ENCODE data around the gene HRG.

The HRG gene

DNA sequence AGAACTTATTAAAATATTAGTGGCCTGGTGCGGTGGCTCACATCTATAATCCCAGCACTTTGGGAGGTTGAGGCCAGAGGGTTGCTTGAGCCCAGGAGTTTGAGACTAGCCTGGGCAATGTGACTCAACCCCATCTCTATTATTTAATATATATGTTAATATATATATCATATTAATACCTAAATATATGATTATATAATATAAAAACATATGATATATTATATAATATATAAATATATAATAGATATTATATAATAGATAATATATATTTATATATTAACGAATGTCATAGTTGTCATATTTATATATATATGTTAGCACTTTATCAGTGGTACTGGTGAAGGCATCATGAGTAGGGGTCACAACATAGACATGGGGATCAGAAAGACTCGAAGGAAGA, 5.2 kb downstream of the HRG start:
- no peaks in the 10 kb centered on the region for H4K20me1 ChIP-seq (ENCODE audit: insufficient read depth, low read length, poor library complexity, severe bottlenecking)

DNA sequence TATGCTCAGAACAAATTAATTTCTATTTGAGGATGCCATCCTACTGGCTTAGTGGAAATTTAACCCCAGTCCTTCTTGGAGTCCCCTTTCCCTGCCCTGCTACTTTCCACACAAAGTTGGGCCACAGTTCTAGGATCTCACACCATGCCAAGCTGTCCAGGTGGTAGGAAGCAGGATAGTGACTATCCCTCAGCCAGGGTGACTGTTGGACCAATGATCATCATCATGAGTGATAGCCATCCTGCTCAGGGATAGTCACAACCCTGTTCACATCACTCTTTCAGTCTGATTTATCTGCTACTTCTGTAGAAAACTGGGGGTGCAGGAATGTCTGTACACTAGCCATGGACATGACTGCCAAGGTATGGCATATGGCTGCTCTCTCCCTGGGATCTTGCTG, 12.8 kb downstream of the HRG start:
- no peaks in the 10 kb centered on the region for H4K20me1 ChIP-seq (ENCODE audit: insufficient read depth, low read length, poor library complexity, severe bottlenecking)
- H2AFZ ChIP-seq (ENCODE audit: low read length) = no peak overlapping the region
- H3K9me3 ChIP-seq (ENCODE audit: insufficient read depth, low read depth, low read length) = no peaks in the 10 kb centered on the region
- no peak overlapping the region for H3K4me3 ChIP-seq (ENCODE audit: low read length, poor library complexity, severe bottlenecking)
- H3K9me2 ChIP-seq (replicated peaks; ENCODE audit: low read depth, low read length) = no peaks in the 10 kb centered on the region
- H3F3A ChIP-seq (ENCODE audit: low read depth) = no peaks in the 10 kb centered on the region
- H3K4me1 ChIP-seq (ENCODE audit: insufficient read depth, low read length, poor library complexity, severe bottlenecking) = no peaks in the 10 kb centered on the region
- H3K27me3 ChIP-seq (ENCODE audit: insufficient read depth, low read length, poor library complexity, severe bottlenecking) = no peaks in the 10 kb centered on the region
- TF ChIP-seq, protein P1, sequence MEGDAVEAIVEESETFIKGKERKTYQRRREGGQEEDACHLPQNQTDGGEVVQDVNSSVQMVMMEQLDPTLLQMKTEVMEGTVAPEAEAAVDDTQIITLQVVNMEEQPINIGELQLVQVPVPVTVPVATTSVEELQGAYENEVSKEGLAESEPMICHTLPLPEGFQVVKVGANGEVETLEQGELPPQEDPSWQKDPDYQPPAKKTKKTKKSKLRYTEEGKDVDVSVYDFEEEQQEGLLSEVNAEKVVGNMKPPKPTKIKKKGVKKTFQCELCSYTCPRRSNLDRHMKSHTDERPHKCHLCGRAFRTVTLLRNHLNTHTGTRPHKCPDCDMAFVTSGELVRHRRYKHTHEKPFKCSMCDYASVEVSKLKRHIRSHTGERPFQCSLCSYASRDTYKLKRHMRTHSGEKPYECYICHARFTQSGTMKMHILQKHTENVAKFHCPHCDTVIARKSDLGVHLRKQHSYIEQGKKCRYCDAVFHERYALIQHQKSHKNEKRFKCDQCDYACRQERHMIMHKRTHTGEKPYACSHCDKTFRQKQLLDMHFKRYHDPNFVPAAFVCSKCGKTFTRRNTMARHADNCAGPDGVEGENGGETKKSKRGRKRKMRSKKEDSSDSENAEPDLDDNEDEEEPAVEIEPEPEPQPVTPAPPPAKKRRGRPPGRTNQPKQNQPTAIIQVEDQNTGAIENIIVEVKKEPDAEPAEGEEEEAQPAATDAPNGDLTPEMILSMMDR (conservative IDR thresholded peaks at IDR 0.05; ENCODE audit: low read length) = no peak
- no peak for TF ChIP-seq EZH2phosphoT487 (IDR thresholded peaks at IDR 0.05; ENCODE audit: borderline replicate concordance)
- H3K36me3 ChIP-seq (ENCODE audit: insufficient read depth, low read length) = no peaks in the 10 kb centered on the region
- no peak overlapping the region for H3K9ac ChIP-seq (ENCODE audit: low read depth, low read length, poor library complexity, severe bottlenecking)
- H3K4me2 ChIP-seq (ENCODE audit: low read depth, low read length, poor library complexity, severe bottlenecking) = no peak overlapping the region
- no peaks in the 10 kb centered on the region for H3K79me2 ChIP-seq (ENCODE audit: insufficient read depth, low read length)

More for the DNA sequence above, 5.2 kb downstream of the HRG start:
- Histone ChIP-seq H3K9ac (ENCODE audit: low read depth, low read length, poor library complexity, severe bottlenecking) (no peak overlapping the region), H3K4me1 (ENCODE audit: insufficient read depth, low read length, poor library complexity, severe bottlenecking) (no peaks in the 10 kb centered on the region), H3K9me3 (ENCODE audit: insufficient read depth, low read depth, low read length) (no peaks in the 10 kb centered on the region), H3K79me2 (ENCODE audit: insufficient read depth, low read length) (no peaks in the 10 kb centered on the region), H3K4me2 (ENCODE audit: low read depth, low read length, poor library complexity, severe bottlenecking) (no peak overlapping the region), H3K4me3 (ENCODE audit: low read length, poor library complexity, severe bottlenecking) (no peak overlapping the region), H3K36me3 (ENCODE audit: insufficient read depth, low read length) (no peaks in the 10 kb centered on the region), H2AFZ (ENCODE audit: low read length) (no peak overlapping the region), H3F3A (ENCODE audit: low read depth) (no peaks in the 10 kb centered on the region), H3K9me2 (replicated peaks; ENCODE audit: low read depth, low read length) (no peaks in the 10 kb centered on the region), H3K27me3 (ENCODE audit: insufficient read depth, low read length, poor library complexity, severe bottlenecking) (no peaks in the 10 kb centered on the region)
- no peak for TF ChIP-seq EZH2phosphoT487 (IDR thresholded peaks at IDR 0.05; ENCODE audit: borderline replicate concordance)

DNA sequence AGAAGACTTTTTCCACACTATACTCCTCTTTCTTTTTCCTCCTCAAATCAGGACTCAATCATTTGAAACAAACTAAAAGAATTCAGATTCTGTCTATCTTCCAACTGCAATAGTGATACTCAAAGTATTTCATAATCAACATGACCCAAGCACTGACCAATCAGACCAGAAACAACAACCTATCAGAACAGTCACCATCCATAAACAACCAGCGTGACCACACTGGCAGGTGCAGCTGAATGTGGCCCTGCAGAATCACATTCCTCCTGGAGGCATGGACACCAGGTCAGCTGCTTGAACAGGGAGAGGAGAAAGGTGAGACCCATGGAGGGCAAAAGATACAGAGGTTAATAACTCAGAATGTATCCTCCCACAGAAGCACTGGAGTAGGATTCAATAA, 13.3 kb downstream of the HRG start:
- no peaks in the 10 kb centered on the region for H3K9me3 ChIP-seq (ENCODE audit: insufficient read depth, low read depth, low read length)
- H3F3A ChIP-seq (ENCODE audit: low read depth) = no peaks in the 10 kb centered on the region
- H3K4me1 ChIP-seq (ENCODE audit: insufficient read depth, low read length, poor library complexity, severe bottlenecking) = no peaks in the 10 kb centered on the region
- no peak overlapping the region for H2AFZ ChIP-seq (ENCODE audit: low read length)
- no peaks in the 10 kb centered on the region for H3K79me2 ChIP-seq (ENCODE audit: insufficient read depth, low read length)
- H3K4me3 ChIP-seq (ENCODE audit: low read length, poor library complexity, severe bottlenecking) = no peak overlapping the region
- H3K4me2 ChIP-seq (ENCODE audit: low read depth, low read length, poor library complexity, severe bottlenecking) = no peak overlapping the region
- no peaks in the 10 kb centered on the region for H3K36me3 ChIP-seq (ENCODE audit: insufficient read depth, low read length)
- no peaks in the 10 kb centered on the region for H4K20me1 ChIP-seq (ENCODE audit: insufficient read depth, low read length, poor library complexity, severe bottlenecking)
- H3K27me3 ChIP-seq (ENCODE audit: insufficient read depth, low read length, poor library complexity, severe bottlenecking) = no peaks in the 10 kb centered on the region
- H3K9me2 ChIP-seq (replicated peaks; ENCODE audit: low read depth, low read length) = no peaks in the 10 kb centered on the region
- TF ChIP-seq, protein P1 (conservative IDR thresholded peaks at IDR 0.05; ENCODE audit: low read length) = no peak
- TF ChIP-seq EZH2phosphoT487 (IDR thresholded peaks at IDR 0.05; ENCODE audit: borderline replicate concordance) = no peak
- no peak overlapping the region for H3K9ac ChIP-seq (ENCODE audit: low read depth, low read length, poor library complexity, severe bottlenecking)

DNA sequence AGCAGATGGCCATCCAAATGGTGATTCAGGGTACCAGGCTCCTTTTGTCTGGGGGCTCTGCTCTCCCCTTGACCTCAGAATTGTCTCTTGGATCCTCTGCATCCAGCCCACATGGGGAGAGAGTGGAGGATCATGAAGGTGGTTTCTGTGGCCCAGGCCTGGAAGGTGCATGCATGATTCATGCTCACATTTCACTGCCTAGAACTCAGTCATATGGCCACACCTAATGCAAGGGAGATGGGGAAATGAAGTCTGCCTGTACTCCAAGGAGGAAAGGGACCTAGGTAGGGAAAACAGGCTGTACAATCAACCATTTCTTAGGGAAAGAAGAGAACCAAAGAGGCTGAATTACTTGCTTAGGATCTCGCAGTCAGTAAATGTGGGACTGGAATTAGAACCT, 15.1 kb downstream of the HRG start:
- Histone ChIP-seq H3K9me2 (replicated peaks; ENCODE audit: low read depth, low read length) (no peaks in the 10 kb centered on the region), H3K4me3 (ENCODE audit: low read length, poor library complexity, severe bottlenecking) (no peak overlapping the region), H3K9me3 (ENCODE audit: insufficient read depth, low read depth, low read length) (no peaks in the 10 kb centered on the region; the same call in 1 of the 2 replicates), H3F3A (ENCODE audit: low read depth) (no peaks in the 10 kb centered on the region), H4K20me1 (ENCODE audit: insufficient read depth, low read length, poor library complexity, severe bottlenecking) (no peaks in the 10 kb centered on the region), H3K9ac (ENCODE audit: low read depth, low read length, poor library complexity, severe bottlenecking) (no peak overlapping the region), H3K79me2 (ENCODE audit: insufficient read depth, low read length) (no peaks in the 10 kb centered on the region), H3K27me3 (ENCODE audit: insufficient read depth, low read length, poor library complexity, severe bottlenecking) (no peaks in the 10 kb centered on the region), H2AFZ (ENCODE audit: low read length) (no peak overlapping the region), H3K4me1 (ENCODE audit: insufficient read depth, low read length, poor library complexity, severe bottlenecking) (no peaks in the 10 kb centered on the region), H3K36me3 (ENCODE audit: insufficient read depth, low read length) (no peaks in the 10 kb centered on the region), H3K4me2 (ENCODE audit: low read depth, low read length, poor library complexity, severe bottlenecking) (no peak overlapping the region)
- TF ChIP-seq EZH2phosphoT487 (IDR thresholded peaks at IDR 0.05; ENCODE audit: borderline replicate concordance) = no peak
- TF ChIP-seq, protein P1 (conservative IDR thresholded peaks at IDR 0.05; ENCODE audit: low read length) = no peak
